H9 (cell line): ENCODE results near the gene RAI1. TPM values are rescaled to one million over a fixed set of nuclear protein-coding genes. Genes with fewer than 3 reads are reported as not detected.
A peak's percentile ranks its signal among the peaks of the same experiment; 100 is the strongest.

Experiments
- DNase-seq: peaks from one replicate; pipeline ENCODE4 v3.0.0-alpha.2; 2017
- H2AFZ ChIP-seq: one replicate; pipeline ENCODE4 v1.6.1; 2013; ENCODE audit warnings: mild to moderate bottlenecking, low read length, control low read depth, moderate library complexity
- H2AK5ac ChIP-seq: 2 replicates; pipeline ENCODE4 v1.6.1; 2013; ENCODE audit warnings: low read length, control low read depth, mixed read lengths; ENCODE audit not compliant: insufficient read length
- H2BK120ac ChIP-seq: one replicate; pipeline ENCODE4 v1.6.1; 2013; ENCODE audit warnings: low read depth, mild to moderate bottlenecking, low read length, control low read depth, inconsistent platforms; ENCODE audit not compliant: poor library complexity, severe bottlenecking
- H2BK12ac ChIP-seq: 2 replicates; pipeline ENCODE4 v1.6.1; 2013; ENCODE audit warnings: low read length, control low read depth, mixed read lengths, low read depth; ENCODE audit not compliant: insufficient read length
- H2BK15ac ChIP-seq: 2 replicates; pipeline ENCODE4 v1.6.1; 2013; ENCODE audit warnings: low read depth, low read length, control low read depth
- H2BK20ac ChIP-seq: one replicate; pipeline ENCODE4 v1.6.1; 2013; ENCODE audit warnings: low read depth, mild to moderate bottlenecking, low read length, control low read depth, inconsistent platforms; ENCODE audit not compliant: poor library complexity, severe bottlenecking
- H2BK5ac ChIP-seq: 2 replicates; pipeline ENCODE4 v1.6.1; 2013; ENCODE audit warnings: low read length, control low read depth, mixed read lengths; ENCODE audit not compliant: insufficient read length
- H3K14ac ChIP-seq: 2 replicates; pipeline ENCODE4 v1.6.1; 2013; ENCODE audit warnings: low read length, control low read depth; ENCODE audit not compliant: insufficient read depth
- H3K18ac ChIP-seq: 2 replicates; pipeline ENCODE4 v1.6.1; 2013; ENCODE audit warnings: low read depth, mild to moderate bottlenecking, mixed read lengths, low read length, control low read depth; ENCODE audit not compliant: insufficient read length
- H3K23ac ChIP-seq: 2 replicates; pipeline ENCODE4 v1.6.1; 2013; ENCODE audit warnings: low read length, control low read depth, mixed read lengths, low read depth; ENCODE audit not compliant: insufficient read length
- H3K23me2 ChIP-seq: 2 replicates; pipeline ENCODE4 v1.6.1; 2013; ENCODE audit warnings: low read depth, mild to moderate bottlenecking, mixed read lengths, low read length, control low read depth; ENCODE audit not compliant: insufficient read length, poor library complexity, severe bottlenecking
- H3K27ac ChIP-seq: 2 replicates; pipeline ENCODE4 v1.5.1; 2013; ENCODE audit warnings: low read length, control low read depth, mixed read lengths, low read depth; ENCODE audit not compliant: insufficient read length
- H3K27me3 ChIP-seq: 2 replicates; pipeline ENCODE4 v1.6.1; 2013; ENCODE audit warnings: low read length, control low read depth, inconsistent platforms; ENCODE audit not compliant: insufficient read depth
- H3K4ac ChIP-seq: 2 replicates; pipeline ENCODE4 v1.6.1; 2013; ENCODE audit warnings: low read depth, mild to moderate bottlenecking, control low read depth, inconsistent platforms, low read length, moderate library complexity
- H3K4me1 ChIP-seq: 2 replicates; pipeline ENCODE4 v1.6.1; 2013; ENCODE audit warnings: low read length, control low read depth, inconsistent platforms; ENCODE audit not compliant: insufficient read depth
- H3K4me2 ChIP-seq: 2 replicates; pipeline ENCODE4 v1.6.1; 2013; ENCODE audit warnings: low read length, control low read depth, mixed read lengths; ENCODE audit not compliant: insufficient read length, insufficient read depth
- H3K56ac ChIP-seq: 2 replicates; pipeline ENCODE4 v1.6.1; 2013; ENCODE audit warnings: low read depth, mild to moderate bottlenecking, mixed read lengths, low read length, control low read depth; ENCODE audit not compliant: insufficient read length
- H3K79me1 ChIP-seq: 2 replicates; pipeline ENCODE4 v1.6.1; 2013; ENCODE audit warnings: low read depth, mild to moderate bottlenecking, moderate library complexity, low read length, control low read depth, inconsistent platforms; ENCODE audit not compliant: insufficient read depth, poor library complexity, severe bottlenecking
- H3K79me2 ChIP-seq: 2 replicates; pipeline ENCODE4 v1.6.1; 2013; ENCODE audit warnings: low read length, control low read depth, inconsistent platforms; ENCODE audit not compliant: insufficient read depth
- H3K9ac ChIP-seq: 2 replicates; pipeline ENCODE4 v1.6.1; 2013; ENCODE audit warnings: low read length, control low read depth, mixed read lengths; ENCODE audit not compliant: insufficient read length; ENCODE audit errors: extremely low read depth
- H3K9me3 ChIP-seq: one replicate; pipeline ENCODE4 v1.6.1; 2013; ENCODE audit warnings: low read depth, low read length, inconsistent platforms; ENCODE audit not compliant: control insufficient read depth
- H3T11ph ChIP-seq: one replicate; pipeline ENCODE4 v1.6.1; 2013; ENCODE audit warnings: mild to moderate bottlenecking, low read length, control low read depth, inconsistent platforms
- H4K20me1 ChIP-seq: one replicate; pipeline ENCODE4 v1.6.1; 2013; ENCODE audit not compliant: control insufficient read depth, insufficient read length, insufficient read depth
- H4K5ac ChIP-seq: 2 replicates; pipeline ENCODE4 v1.6.1; 2013; ENCODE audit warnings: low read depth, mild to moderate bottlenecking, mixed read lengths, low read length, control low read depth; ENCODE audit not compliant: insufficient read length
- H4K8ac ChIP-seq: replicated peaks from 2 replicates; pipeline ENCODE4 v1.6.1; 2013; ENCODE audit warnings: low read length, control low read depth, mixed read lengths, low read depth; ENCODE audit not compliant: insufficient read length
- H4K91ac ChIP-seq: 2 replicates; pipeline ENCODE4 v1.6.1; 2013; ENCODE audit warnings: low read depth, mild to moderate bottlenecking, moderate library complexity, mixed read lengths, low read length, control low read depth; ENCODE audit not compliant: insufficient read length
- H3K27ac Mint-ChIP-seq, 3 experiments: 2 replicates in 2 of 3; 3 replicates in 1 of 3; pipeline ENCODE4 v1.8.0; 2020 to 2021; ENCODE audit warnings: mixed read lengths in 3 of 3, mild to moderate bottlenecking in 1 of 3, moderate library complexity in 1 of 3
- H3K27me3 Mint-ChIP-seq: 2 replicates; pipeline ENCODE4 v1.8.0; 2021; ENCODE audit warnings: low read depth, mild to moderate bottlenecking, moderate library complexity, mixed read lengths
- H3K36me3 Mint-ChIP-seq, 3 experiments: 2 replicates in 2 of 3; 3 replicates in 1 of 3; pipeline ENCODE4 v1.8.0; 2020 to 2021; ENCODE audit warnings: low read depth in 3 of 3, mixed read lengths in 3 of 3; ENCODE audit not compliant: insufficient read depth in 1 of 3
- H3K4me1 Mint-ChIP-seq, 2 experiments: 2 replicates each; pipeline ENCODE4 v1.8.0; 2020; ENCODE audit warnings: mixed read lengths in 2 of 2
- H3K4me3 Mint-ChIP-seq, 2 experiments: 2 replicates in 1 of 2; 3 replicates in 1 of 2; pipeline ENCODE4 v1.8.0; 2020 to 2021; ENCODE audit warnings: mild to moderate bottlenecking in 2 of 2, mixed read lengths in 2 of 2, moderate library complexity in 1 of 2
- H3K9me3 Mint-ChIP-seq, 2 experiments: 2 replicates in 1 of 2; 3 replicates in 1 of 2; pipeline ENCODE4 v1.8.0; 2020; ENCODE audit warnings: mild to moderate bottlenecking in 2 of 2, mixed read lengths in 2 of 2, moderate library complexity in 1 of 2
- CTCF ChIP-seq: fragments of 200-600 bp; sonication (generic); conservative IDR thresholded peaks from 3 replicates; pipeline ENCODE4 v1.8.0; 2021; ENCODE audit warnings: antibody characterized with exemption, mild to moderate bottlenecking
- WGBS: extraction: QIAGEN DNeasy Blood & Tissue Kit; methylation state at CpG from one replicate; pipeline ENCODE4 v1.1.7; 2013; ENCODE audit warnings: missing lambda C conversion rate, low lambda C conversion rate, mixed read lengths; ENCODE audit not compliant: insufficient read length; ENCODE audit errors: extremely low coverage; 5-methylcytosine and 5-hydroxymethylcytosine counted together
- total RNA-seq: library from RNA; stranded (reverse); gene quantifications from 2 replicates; pipeline ENCODE4 v1.2.1, GENCODE V29; 2021

Gene RAI1
- total RNA-seq, 1 experiment from 2014 or later: 1.5 TPM

GRCh38 chr17:17682293-17682736 is 1.1 kb downstream of the RAI1 start:
- Histone ChIP-seq H3K4ac (no peak overlapping the region), H2AFZ (no peak overlapping the region), H3K23me2 (peaks cover 9% of the 10 kb centered on the region), H3K79me2 (no peaks in the 10 kb centered on the region), H4K5ac (no peak overlapping the region), H2BK12ac (no peak overlapping the region), H2BK15ac (no peak overlapping the region), H4K8ac (no peak overlapping the region), H3K9me3 (no peaks in the 10 kb centered on the region), H3T11ph (no peak overlapping the region), H3K27ac (no peak overlapping the region), H3K27me3 (peaks cover 71% of the 10 kb centered on the region; the same call in 1 of the 2 replicates), H2BK5ac (no peak overlapping the region), H3K18ac (no peak overlapping the region), H3K23ac (no peak overlapping the region), H3K9ac (no peak overlapping the region), H3K56ac (no peak overlapping the region), H4K91ac (no peak overlapping the region), H4K20me1 (no peaks in the 10 kb centered on the region), H3K79me1 (no peaks in the 10 kb centered on the region), H2BK120ac (no peak overlapping the region), H3K4me2 (peak overlapping the region; percentile 33), H3K4me1 (peaks cover 8% of the 10 kb centered on the region; the same call in 1 of the 2 replicates), H2BK20ac (no peak overlapping the region), H3K14ac (no peak overlapping the region), H2AK5ac (no peak overlapping the region)
- no peak for DNase-seq
- Mint-ChIP-seq H3K27ac (no peak overlapping the region), H3K4me3 (peak overlapping the region; percentile 41 to 88), H3K36me3 (no peaks in the 10 kb centered on the region), H3K27me3 (peaks cover 93% of the 10 kb centered on the region), H3K9me3 (no peaks in the 10 kb centered on the region; a peak in 2 of 5 replicates), H3K4me1 (peaks cover 19 to 38% of the 10 kb centered on the region in 2 experiments)
- no CpG with 5 or more reads among the region's 49 CpGs for WGBS
- TF ChIP-seq CTCF: no peak
